MM.1S (cell line): ENCODE data around the gene SRF.

Experiments
- DNase-seq: peaks from one replicate; pipeline ENCODE4 v3.0.0-alpha.2; 2015
- H2AFZ ChIP-seq: fragments of 300-600 bp; sonication (generic); 2 replicates; pipeline ENCODE4 v1.6.0; 2016; ENCODE audit warnings: antibody characterized with exemption, low read length
- H3F3A ChIP-seq: fragments of 300-600 bp; sonication (generic); 2 replicates; pipeline ENCODE4 v1.6.1; 2016; ENCODE audit warnings: mild to moderate bottlenecking, antibody characterized with exemption, low read length, moderate library complexity, mixed read lengths; ENCODE audit not compliant: insufficient read depth
- H3K27ac ChIP-seq: fragments of 300-600 bp; sonication (generic); 2 replicates; pipeline ENCODE4 v1.5.1; 2016; ENCODE audit warnings: mild to moderate bottlenecking, low read length
- H3K27me3 ChIP-seq: fragments of 300-600 bp; sonication (generic); replicated peaks from 2 replicates; pipeline ENCODE4 v1.6.0; 2016; ENCODE audit warnings: low read length; ENCODE audit not compliant: insufficient read depth
- H3K36me3 ChIP-seq: fragments of 300-600 bp; sonication (generic); replicated peaks from 2 replicates; pipeline ENCODE4 v1.6.1; 2016; ENCODE audit warnings: mild to moderate bottlenecking, low read length, mixed read lengths; ENCODE audit not compliant: insufficient read depth
- H3K4me1 ChIP-seq: fragments of 300-600 bp; sonication (generic); 2 replicates; pipeline ENCODE4 v1.6.1; 2016; ENCODE audit warnings: low read length, mixed read lengths
- H3K4me2 ChIP-seq: fragments of 300-600 bp; sonication (generic); 2 replicates; pipeline ENCODE4 v1.6.0; 2016; ENCODE audit warnings: low read depth, low read length
- H3K4me3 ChIP-seq: fragments of 300-600 bp; sonication (generic); 2 replicates; pipeline ENCODE4 v1.5.1; 2016; ENCODE audit warnings: low read length, mixed read lengths
- H3K79me2 ChIP-seq: fragments of 300-600 bp; sonication (generic); 2 replicates; pipeline ENCODE4 v1.6.1; 2016; ENCODE audit warnings: mixed run types, low read length, mixed read lengths
- H3K9ac ChIP-seq: fragments of 300-600 bp; sonication (generic); 2 replicates; pipeline ENCODE4 v1.6.1; 2016; ENCODE audit warnings: low read length, mixed read lengths
- H3K9me2 ChIP-seq: fragments of 300-600 bp; sonication (generic); replicated peaks from 2 replicates; pipeline ENCODE4 v1.6.1; 2016; ENCODE audit warnings: mild to moderate bottlenecking, low read length, mixed read lengths; ENCODE audit not compliant: insufficient read depth
- H3K9me3 ChIP-seq: fragments of 300-600 bp; sonication (generic); replicated peaks from 2 replicates; pipeline ENCODE4 v1.6.1; 2016; ENCODE audit warnings: mild to moderate bottlenecking, low read length, mixed read lengths; ENCODE audit not compliant: insufficient read depth
- H4K20me1 ChIP-seq: fragments of 300-600 bp; sonication (generic); 2 replicates; pipeline ENCODE4 v1.6.1; 2016; ENCODE audit warnings: mild to moderate bottlenecking, low read length, moderate library complexity, mixed read lengths; ENCODE audit not compliant: insufficient read depth
- CTCF ChIP-seq: fragments of 300-600 bp; sonication (generic); IDR thresholded peaks from 2 replicates; pipeline ENCODE4 v1.5.1; 2016; ENCODE audit warnings: antibody characterized with exemption, low read length, mixed read lengths
- EZH2 ChIP-seq: fragments of 300-600 bp; sonication (generic); optimal IDR thresholded peaks from 2 replicates; pipeline ENCODE3; 2017; ENCODE audit warnings: low read depth, mild to moderate bottlenecking, antibody characterized with exemption, low read length, mixed read lengths
- EZH2phosphoT487 ChIP-seq: fragments of 300-600 bp; sonication (generic); IDR thresholded peaks from 2 replicates; pipeline ENCODE4 v1.6.1; 2018; ENCODE audit warnings: antibody characterized with exemption, low read length

SRF gene

GRCh38 chr6:43219814-43220213, 48.7 kb downstream of the SRF start:
- TF ChIP-seq EZH2phosphoT487 (no peak), CTCF (no peak)
- no peak overlapping the region for H3K27ac ChIP-seq
- no peaks in the 10 kb centered on the region for H3K79me2 ChIP-seq
- H3K4me3 ChIP-seq = no peak overlapping the region
- H3K4me2 ChIP-seq = no peak overlapping the region
- H3K36me3 ChIP-seq = no peaks in the 10 kb centered on the region
- H3K9ac ChIP-seq = no peak overlapping the region
- H4K20me1 ChIP-seq = no peaks in the 10 kb centered on the region
- H3K9me3 ChIP-seq = no peaks in the 10 kb centered on the region
- no peak for DNase-seq
- H3K27me3 ChIP-seq = no peaks in the 10 kb centered on the region
- peaks cover 3% of the 10 kb centered on the region; the same call in 1 of the 2 replicates for H3F3A ChIP-seq
- H3K9me2 ChIP-seq = no peaks in the 10 kb centered on the region
- H2AFZ ChIP-seq = no peak overlapping the region
- peaks cover 10% of the 10 kb centered on the region for H3K4me1 ChIP-seq

GRCh38 chr6:43220439-43220951, 49.4 kb downstream of the SRF start:
- no peaks in the 10 kb centered on the region for H3K36me3 ChIP-seq
- DNase-seq = no peak
- H3K4me1 ChIP-seq = peaks cover 13% of the 10 kb centered on the region
- TF ChIP-seq EZH2 = no peak
- no peak for TF ChIP-seq CTCF
- no peak for TF ChIP-seq EZH2phosphoT487
- H3K27ac ChIP-seq = no peak overlapping the region
- no peak overlapping the region for H3K4me3 ChIP-seq
- H3K9ac ChIP-seq = no peak overlapping the region
- no peaks in the 10 kb centered on the region for H3K9me2 ChIP-seq
- no peaks in the 10 kb centered on the region for H3K9me3 ChIP-seq
- H3K27me3 ChIP-seq = no peaks in the 10 kb centered on the region
- no peak overlapping the region for H2AFZ ChIP-seq
- H3K4me2 ChIP-seq = no peak overlapping the region
- peaks cover 6% of the 10 kb centered on the region; the same call in 1 of the 2 replicates for H3F3A ChIP-seq
- no peaks in the 10 kb centered on the region for H3K79me2 ChIP-seq
- no peaks in the 10 kb centered on the region for H4K20me1 ChIP-seq

- H3F3A ChIP-seq = peaks cover 8% of the 10 kb centered on the region; the same call in 1 of the 2 replicates
- no peak for TF ChIP-seq CTCF
- TF ChIP-seq EZH2 = no peak
- no peak for TF ChIP-seq EZH2phosphoT487
- H3K27me3 ChIP-seq = no peaks in the 10 kb centered on the region
- H3K9ac ChIP-seq = no peak overlapping the region
- peaks cover 6% of the 10 kb centered on the region; the same call in 1 of the 2 replicates for H3K79me2 ChIP-seq
- no peak overlapping the region for H2AFZ ChIP-seq
- no peak overlapping the region for H3K27ac ChIP-seq
- no peak for DNase-seq
- H4K20me1 ChIP-seq = no peaks in the 10 kb centered on the region
- no peaks in the 10 kb centered on the region for H3K9me2 ChIP-seq
- no peaks in the 10 kb centered on the region for H3K9me3 ChIP-seq
- no peak overlapping the region for H3K4me2 ChIP-seq
- no peaks in the 10 kb centered on the region for H3K36me3 ChIP-seq
- H3K4me1 ChIP-seq = peaks cover 20% of the 10 kb centered on the region
- H3K4me3 ChIP-seq = no peak overlapping the region
Measured at GRCh38 chr6:43221046-43221972, 50.2 kb downstream of the SRF start.
